SK-N-SH (cell line): ENCODE results near the gene WDR46. TPM values are rescaled to one million over a fixed set of nuclear protein-coding genes. Genes with fewer than 3 reads are reported as not detected.
A peak's percentile ranks its signal among the peaks of the same experiment; 100 is the strongest.

Experiments used
- CTCF ChIA-PET: fragments of 300-600, 350-600 bp; formaldehyde crosslinking; extraction: SDS; loops from one replicate; lab custom pipeline; 2021; lab: Yijun Ruan, JAX
- POLR2A ChIA-PET: fragments of 350-600 bp; sonication (Branson Sonifier 250); formaldehyde crosslinking; extraction: SDS; loops from one replicate; lab custom pipeline; 2020; ENCODE audit warnings: antibody characterized with exemption, inconsistent platforms; lab: Yijun Ruan, JAX
- DNase-seq: peaks from one replicate; pipeline ENCODE4 v3.0.0; 2012
- H2AFZ ChIP-seq: fragments of 200-600 bp; sonication (generic); 2 replicates; pipeline ENCODE4 v1.8.1; 2016; ENCODE audit warnings: antibody characterized with exemption, mild to moderate bottlenecking, low read depth
- H3F3A ChIP-seq: fragments of 200-600 bp; sonication (generic); replicated peaks from 2 replicates; pipeline ENCODE3; 2016; ENCODE audit warnings: antibody characterized with exemption, mild to moderate bottlenecking; ENCODE audit not compliant: insufficient read depth
- H3K27ac ChIP-seq, 2 experiments: fragments of 200-500 bp in 1 of 2; fragments of 200-600 bp in 1 of 2; sonication (Bioruptor generic) in 1 of 2; sonication (generic), shearing (Covaris generic) in 1 of 2; 2 replicates each; pipeline versions ENCODE4 v1.5.1 to v1.6.1; 2014 to 2016; ENCODE audit warnings: low read depth in 2 of 2, inconsistent platforms in 1 of 2, low read length in 1 of 2, mild to moderate bottlenecking in 1 of 2, mixed read lengths in 1 of 2
- H3K27me3 ChIP-seq: fragments of 200-600 bp; sonication (generic), shearing (Covaris generic); 2 replicates; pipeline ENCODE4 v1.6.1; 2016; ENCODE audit warnings: mixed run types; ENCODE audit not compliant: insufficient read depth
- H3K36me3 ChIP-seq, 2 experiments: fragments of 200-500 bp in 1 of 2; fragments of 200-600 bp in 1 of 2; sonication (Bioruptor generic) in 1 of 2; sonication (generic) in 1 of 2; replicated peaks in 1 of 2; 2 replicates each; pipeline versions ENCODE3 to v1.5.1; 2014 to 2016; ENCODE audit warnings: low read length in 1 of 2, mild to moderate bottlenecking in 1 of 2; ENCODE audit not compliant: insufficient read depth in 2 of 2, control insufficient read depth in 1 of 2
- H3K4me1 ChIP-seq, 2 experiments: fragments of 200-500 bp in 1 of 2; fragments of 200-600 bp in 1 of 2; sonication (Bioruptor generic) in 1 of 2; sonication (generic), shearing (Covaris generic) in 1 of 2; 2 replicates each; pipeline versions ENCODE4 v1.5.1 to v1.6.1; 2014 to 2016; ENCODE audit warnings: low read depth in 1 of 2, low read length in 1 of 2, mixed run types in 1 of 2; ENCODE audit not compliant: insufficient read depth in 2 of 2, control insufficient read depth in 1 of 2
- H3K4me2 ChIP-seq: fragments of 200-600 bp; sonication (generic), shearing (Covaris generic); 2 replicates; pipeline ENCODE4 v1.6.1; 2017; ENCODE audit warnings: mixed run types
- H3K4me3 ChIP-seq, 2 experiments: fragments of 200-500 bp in 1 of 2; fragments of 200-600 bp in 1 of 2; sonication (Bioruptor generic) in 1 of 2; sonication (generic), shearing (Covaris generic) in 1 of 2; 2 replicates each; pipeline versions ENCODE4 v1.5.1 to v1.8.1; 2014 to 2016; ENCODE audit warnings: low read depth in 2 of 2, inconsistent platforms in 1 of 2, low read length in 1 of 2, mild to moderate bottlenecking in 1 of 2, mixed read lengths in 1 of 2, moderate library complexity in 1 of 2
- H3K79me2 ChIP-seq: fragments of 200-600 bp; sonication (generic); 2 replicates; pipeline ENCODE4 v1.8.1; 2017; ENCODE audit warnings: mild to moderate bottlenecking; ENCODE audit not compliant: insufficient read depth
- H3K9ac ChIP-seq: fragments of 200-600 bp; sonication (generic); 2 replicates; pipeline ENCODE4 v1.6.1; 2017; ENCODE audit warnings: mixed run types
- H3K9me2 ChIP-seq: fragments of 200-600 bp; sonication (generic); 2 replicates; pipeline ENCODE4 v1.6.1; 2017; ENCODE audit warnings: mixed run types
- H3K9me3 ChIP-seq: fragments of 200-600 bp; sonication (generic); 2 replicates; pipeline ENCODE4 v1.6.1; 2017; ENCODE audit warnings: mixed run types, mild to moderate bottlenecking, moderate library complexity
- H4K20me1 ChIP-seq: fragments of 200-600 bp; sonication (generic); 2 replicates; pipeline ENCODE4 v1.6.1; 2017; ENCODE audit warnings: mild to moderate bottlenecking, mixed run types; ENCODE audit not compliant: insufficient read depth
- CTCF ChIP-seq: fragments of 200-600 bp; sonication (generic); IDR thresholded peaks from 2 replicates; pipeline ENCODE4 v1.6.1; 2017; ENCODE audit warnings: antibody characterized with exemption, mild to moderate bottlenecking, moderate library complexity
- ELF1 ChIP-seq: IDR thresholded peaks from 2 replicates; pipeline ENCODE4 v1.4.0; 2012
- EZH2phosphoT487 ChIP-seq: fragments of 200-600 bp; sonication (generic); IDR thresholded peaks from 2 replicates; pipeline ENCODE4 v1.6.1; 2017; ENCODE audit warnings: low read depth, mixed run types, mild to moderate bottlenecking, antibody characterized with exemption, moderate library complexity, borderline replicate concordance
- FOXJ3 ChIP-seq: sonication (generic); formaldehyde crosslinking; IDR thresholded peaks from 2 replicates; pipeline ENCODE4 v1.5.1; 2020; ENCODE audit warnings: mild to moderate bottlenecking, missing genetic modification reagents
- FOXM1 ChIP-seq: IDR thresholded peaks from 2 replicates; pipeline ENCODE4 v1.4.0; 2012; ENCODE audit warnings: low read depth, mild to moderate bottlenecking
- GATA2 ChIP-seq: sonication (generic); formaldehyde crosslinking; IDR thresholded peaks from 2 replicates; pipeline ENCODE4 v1.5.0; 2020; ENCODE audit warnings: mild to moderate bottlenecking, missing genetic modification reagents
- IRF3 ChIP-seq: fragments of 150-350 bp; IDR thresholded peaks from 2 replicates; pipeline ENCODE4 v1.6.1; 2016; ENCODE audit warnings: mild to moderate bottlenecking, low read depth, low read length
- JUND ChIP-seq: IDR thresholded peaks from 2 replicates; pipeline ENCODE4 v1.4.0; 2012
- MXI1 ChIP-seq: IDR thresholded peaks from 2 replicates; pipeline ENCODE4 v1.6.1; 2012; ENCODE audit warnings: mild to moderate bottlenecking, low read depth, low read length, improper control_type of control experiment
- NRF1 ChIP-seq: IDR thresholded peaks from 2 replicates; pipeline ENCODE4 v1.6.1; 2012; ENCODE audit warnings: low read depth, mild to moderate bottlenecking, low read length
- POLR2AphosphoS5 ChIP-seq: IDR thresholded peaks from 2 replicates; pipeline ENCODE4 v1.6.1; 2012; ENCODE audit warnings: low read depth, low read length
- REST ChIP-seq: IDR thresholded peaks from 2 replicates; pipeline ENCODE4 v1.6.1; 2012; ENCODE audit warnings: mild to moderate bottlenecking, low read depth, low read length, moderate library complexity
- RXRA ChIP-seq: IDR thresholded peaks from 2 replicates; pipeline ENCODE4 v1.4.0; 2012; ENCODE audit warnings: low read depth, mild to moderate bottlenecking, borderline replicate concordance
- SMC3 ChIP-seq: IDR thresholded peaks from 2 replicates; pipeline ENCODE4 v1.6.1; 2012; ENCODE audit warnings: low read depth, low read length, improper control_type of control experiment
- TEAD4 ChIP-seq: IDR thresholded peaks from 2 replicates; pipeline ENCODE4 v1.4.0; 2012; ENCODE audit warnings: mild to moderate bottlenecking, borderline replicate concordance; ENCODE audit not compliant: insufficient read depth
- USF1 ChIP-seq: IDR thresholded peaks from 2 replicates; pipeline ENCODE4 v1.4.0; 2012; ENCODE audit warnings: low read depth, borderline replicate concordance
- YY1 ChIP-seq: IDR thresholded peaks from 2 replicates; pipeline ENCODE4 v1.4.0; 2012; ENCODE audit warnings: low read depth, mild to moderate bottlenecking
- ZBTB33 ChIP-seq: IDR thresholded peaks from 2 replicates; pipeline ENCODE4 v1.4.0; 2012; ENCODE audit warnings: low read depth, borderline replicate concordance
- WGBS: methylation state at CpG from one replicate; pipeline ENCODE4 v1.1.6; 2017; ENCODE audit warnings: low lambda C conversion rate; 5-methylcytosine and 5-hydroxymethylcytosine counted together
- polyA plus RNA-seq, 3 experiments: library from polyadenylated mRNA; depleted of rRNA; stranded (reverse); fragments of >200 nt; gene quantifications; 2 replicates each; pipeline ENCODE4 v1.2.3, GENCODE V29; 2012

Gene WDR46
- polyA plus RNA-seq, 1 of the 3 experiments (the other 2 are of a cell fraction): 153 TPM

GRCh38 chr6:33279971-33280511 is 9.0 kb downstream of the WDR46 start (continued):
- TF ChIP-seq REST (no peak), MXI1 (no peak), FOXM1 (no peak), ZBTB33 (no peak), RXRA (no peak), POLR2AphosphoS5 (no peak), JUND (no peak), CTCF (peak; percentile 62), ELF1 (no peak)

- no peak overlapping the region for H3K9ac ChIP-seq
- H3K36me3 ChIP-seq: peaks cover 27 to 58% of the 10 kb centered on the region in 2 experiments
- ChIA-PET POLR2A (interaction anchor here (1.3 to 2.6 kb wide), 2 partner anchors 10 to 33 kb away, joined by 4 to 58 read pairs; partner anchors contain the start of genes PFDN6 and WDR46), CTCF (interaction anchor here (0.9 to 4.9 kb wide), 6 partner anchors 11 to 128 kb away, joined by 3 to 49 read pairs (median 16); partner anchors contain the start of genes PFDN6, RGL2 and WDR46)
- WGBS: 20% methylated on average over 1 of the region's 13 CpGs
- no peaks in the 10 kb centered on the region for H3K9me3 ChIP-seq
- 0 out of 4 replicates have a peak overlapping the region, but pooled peaks of 1 of the 2 experiments have one; percentile 2 for H3K27ac ChIP-seq
- no peak overlapping the region for H3K4me3 ChIP-seq
- peaks cover 61% of the 10 kb centered on the region for H3F3A ChIP-seq
- no peaks in the 10 kb centered on the region for H3K27me3 ChIP-seq
- H2AFZ ChIP-seq: no peak overlapping the region
- H3K9me2 ChIP-seq: no peaks in the 10 kb centered on the region
- DNase-seq: no peak
- H3K4me2 ChIP-seq: no peak overlapping the region
- peaks cover 24% of the 10 kb centered on the region for H3K79me2 ChIP-seq
- H4K20me1 ChIP-seq: peaks cover 27% of the 10 kb centered on the region
- H3K4me1 ChIP-seq: peaks cover 21 to 28% of the 10 kb centered on the region in 2 experiments; a peak in 3 of 4 replicates
- TF ChIP-seq NRF1: no peak
- no peak for TF ChIP-seq YY1
- no peak for TF ChIP-seq SMC3
- TF ChIP-seq ELF1: no peak
- no peak for TF ChIP-seq USF1
- TF ChIP-seq POLR2AphosphoS5: no peak
- TF ChIP-seq ZBTB33: no peak
- TF ChIP-seq FOXJ3 (CRISPR knock-in tag): no peak
- TF ChIP-seq IRF3: no peak
- no peak for TF ChIP-seq GATA2
- TF ChIP-seq EZH2phosphoT487: no peak
- TF ChIP-seq TEAD4: no peak
- no peak for TF ChIP-seq JUND
Observed at GRCh38 chr6:33279257-33279695, 9.8 kb downstream of the WDR46 start.
